ENCODE data around the gene MED6.

GRCh38 chr14:70576891-70577290 lies 23.6 kb downstream of the MED6 start:
- TF ChIP-seq, protein P1, sequence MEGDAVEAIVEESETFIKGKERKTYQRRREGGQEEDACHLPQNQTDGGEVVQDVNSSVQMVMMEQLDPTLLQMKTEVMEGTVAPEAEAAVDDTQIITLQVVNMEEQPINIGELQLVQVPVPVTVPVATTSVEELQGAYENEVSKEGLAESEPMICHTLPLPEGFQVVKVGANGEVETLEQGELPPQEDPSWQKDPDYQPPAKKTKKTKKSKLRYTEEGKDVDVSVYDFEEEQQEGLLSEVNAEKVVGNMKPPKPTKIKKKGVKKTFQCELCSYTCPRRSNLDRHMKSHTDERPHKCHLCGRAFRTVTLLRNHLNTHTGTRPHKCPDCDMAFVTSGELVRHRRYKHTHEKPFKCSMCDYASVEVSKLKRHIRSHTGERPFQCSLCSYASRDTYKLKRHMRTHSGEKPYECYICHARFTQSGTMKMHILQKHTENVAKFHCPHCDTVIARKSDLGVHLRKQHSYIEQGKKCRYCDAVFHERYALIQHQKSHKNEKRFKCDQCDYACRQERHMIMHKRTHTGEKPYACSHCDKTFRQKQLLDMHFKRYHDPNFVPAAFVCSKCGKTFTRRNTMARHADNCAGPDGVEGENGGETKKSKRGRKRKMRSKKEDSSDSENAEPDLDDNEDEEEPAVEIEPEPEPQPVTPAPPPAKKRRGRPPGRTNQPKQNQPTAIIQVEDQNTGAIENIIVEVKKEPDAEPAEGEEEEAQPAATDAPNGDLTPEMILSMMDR (conservative IDR thresholded peaks at IDR 0.05 in 1 of 2, IDR thresholded peaks at IDR 0.05 in 1 of 2; ENCODE audit: extremely low read depth in 1 of 2, insufficient read depth in 1 of 2, low read depth in 1 of 2, low read length in 2 of 2) = no peak
- no peak for TF ChIP-seq EZH2 (IDR thresholded peaks at IDR 0.05; ENCODE audit: borderline replicate concordance, low read length)
